Common myeloid progenitor, CD34-positive (primary cell): ENCODE measurements around the gene ZNF438.

Source experiments
- CTCF ChIA-PET: fragments of 350-600 bp; sonication (Branson Sonifier 250); formaldehyde crosslinking; loops from one replicate; lab custom pipeline; 2021; ENCODE audit warnings: antibody characterized with exemption; lab: Charles Lee
- POLR2A ChIA-PET: fragments of 350-600 bp; sonication (Branson Sonifier 250); formaldehyde crosslinking; loops from one replicate; lab custom pipeline; 2021; ENCODE audit warnings: antibody characterized with exemption; lab: Charles Lee
- DNase-seq, 3 donors: peaks; one replicate each; pipeline versions ENCODE4 v3.0.0 to v3.0.0-alpha.2; 2013
- H3K27ac ChIP-seq, 2 experiments: 1 replicate in 1 of 2; 2 replicates in 1 of 2; pipeline ENCODE4 v1.7.0; 2013; ENCODE audit warnings: inconsistent platforms in 2 of 2, low read length in 2 of 2, mild to moderate bottlenecking in 2 of 2, low read depth in 1 of 2, moderate library complexity in 1 of 2; ENCODE audit not compliant: severe bottlenecking in 2 of 2, insufficient read depth in 1 of 2, poor library complexity in 1 of 2
- H3K27me3 ChIP-seq, 5 experiments: replicated peaks in 2 of 5; 1 replicate in 3 of 5; 2 replicates in 2 of 5; pipeline versions ENCODE4 v1.6.1 to v1.7.0; 2013; ENCODE audit warnings: low read length in 4 of 5, mild to moderate bottlenecking in 2 of 5, moderate library complexity in 2 of 5, inconsistent platforms in 1 of 5; ENCODE audit not compliant: insufficient read depth in 5 of 5, control insufficient read depth in 4 of 5
- H3K36me3 ChIP-seq, 4 experiments: 1 replicate in 2 of 4; 2 replicates in 2 of 4; pipeline versions ENCODE4 v1.6.1 to v1.7.0; 2013; ENCODE audit warnings: low read length in 3 of 4, control low read depth in 1 of 4, mild to moderate bottlenecking in 1 of 4; ENCODE audit not compliant: control insufficient read depth in 4 of 4, insufficient read depth in 4 of 4
- H3K4me1 ChIP-seq, 4 experiments: 1 replicate in 3 of 4; 2 replicates in 1 of 4; pipeline versions ENCODE4 v1.6.1 to v1.7.1; 2013; ENCODE audit warnings: low read length in 3 of 4, mild to moderate bottlenecking in 3 of 4, control low read depth in 1 of 4, inconsistent platforms in 1 of 4, moderate library complexity in 1 of 4; ENCODE audit not compliant: control insufficient read depth in 4 of 4, insufficient read depth in 4 of 4; ENCODE audit errors: control extremely low read depth in 1 of 4
- H3K4me3 ChIP-seq, 7 experiments: 1 replicate in 4 of 7; 2 replicates in 3 of 7; pipeline versions ENCODE4 v1.5.1 to v1.7.0; 2013; ENCODE audit warnings: mild to moderate bottlenecking in 7 of 7, low read length in 6 of 7, moderate library complexity in 6 of 7, inconsistent platforms in 2 of 7, low read depth in 2 of 7, control low read depth in 1 of 7; ENCODE audit not compliant: insufficient read depth in 4 of 7, control insufficient read depth in 1 of 7; ENCODE audit errors: extremely low read depth in 1 of 7
- H3K9me3 ChIP-seq, 5 experiments: 1 replicate in 4 of 5; 2 replicates in 1 of 5; pipeline versions ENCODE4 v1.6.1 to v1.7.1; 2013; ENCODE audit warnings: low read length in 4 of 5, mild to moderate bottlenecking in 2 of 5, inconsistent platforms in 1 of 5, low read depth in 1 of 5, moderate library complexity in 1 of 5; ENCODE audit not compliant: control insufficient read depth in 4 of 5, insufficient read depth in 2 of 5; ENCODE audit errors: control extremely low read depth in 1 of 5
- WGBS: methylation state at CpG from one replicate; pipeline ENCODE4 v1.1.5; 2013; ENCODE audit not compliant: insufficient coverage; 5-methylcytosine and 5-hydroxymethylcytosine counted together

ZNF438 gene

DNA sequence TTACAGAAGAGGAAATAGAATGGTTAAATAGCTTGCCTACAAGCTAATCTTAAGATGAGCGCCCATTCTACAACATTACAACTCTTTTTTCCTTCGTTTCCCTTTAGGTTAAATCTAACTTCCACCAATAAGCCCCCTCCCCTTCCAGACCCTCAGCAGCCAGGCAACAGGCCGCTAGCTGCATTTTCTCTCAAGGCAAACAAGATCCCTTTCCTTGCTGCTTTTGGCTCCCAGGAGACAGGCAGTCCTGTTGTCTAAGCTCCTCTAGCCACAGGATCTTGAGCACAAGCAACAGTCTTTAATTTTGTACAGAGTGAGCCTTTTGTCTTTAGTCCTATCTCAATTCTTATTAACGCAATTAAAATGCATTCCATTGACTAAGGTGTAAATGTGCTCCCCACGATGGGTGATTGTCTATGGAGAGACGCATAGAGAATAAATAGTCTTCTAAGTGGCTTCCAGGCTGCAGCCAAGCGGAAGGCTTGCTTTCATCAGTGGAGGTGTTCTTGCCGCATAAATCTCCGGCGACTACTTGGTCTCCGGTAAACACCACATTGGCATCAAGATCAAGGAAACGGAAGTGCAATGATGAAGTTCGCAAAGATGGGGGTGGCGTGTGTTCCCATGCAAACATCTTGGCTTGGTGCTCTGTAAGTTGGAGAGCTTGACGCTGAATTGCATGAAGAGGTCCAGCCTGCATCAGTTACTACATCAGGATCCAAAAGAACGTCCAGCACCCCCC, 220.2 kb downstream of the ZNF438 start:
- CTCF ChIA-PET = interaction anchor here (1.1 to 1.5 kb wide), 4 partner anchors 9 to 41 kb away, joined by 3 to 4 read pairs (median 3); no protein-coding TSS in a partner anchor
- Histone ChIP-seq H3K9me3 (peaks cover 0 to 2% (median 0%) of the 10 kb centered on the region in 5 experiments), H3K27ac (no peak overlapping the region), H3K27me3 (no peaks in the 10 kb centered on the region), H3K36me3 (no peaks in the 10 kb centered on the region), H3K4me1 (peaks cover 7 to 33% (median 29%) of the 10 kb centered on the region in 4 experiments), H3K4me3 (no peak overlapping the region)
- peak in 2 of 3 donors; percentile 11 to 13 for DNase-seq
- 95% methylated on average over 15 of the region's 16 CpGs for WGBS
- POLR2A ChIA-PET = no interaction called here

DNA sequence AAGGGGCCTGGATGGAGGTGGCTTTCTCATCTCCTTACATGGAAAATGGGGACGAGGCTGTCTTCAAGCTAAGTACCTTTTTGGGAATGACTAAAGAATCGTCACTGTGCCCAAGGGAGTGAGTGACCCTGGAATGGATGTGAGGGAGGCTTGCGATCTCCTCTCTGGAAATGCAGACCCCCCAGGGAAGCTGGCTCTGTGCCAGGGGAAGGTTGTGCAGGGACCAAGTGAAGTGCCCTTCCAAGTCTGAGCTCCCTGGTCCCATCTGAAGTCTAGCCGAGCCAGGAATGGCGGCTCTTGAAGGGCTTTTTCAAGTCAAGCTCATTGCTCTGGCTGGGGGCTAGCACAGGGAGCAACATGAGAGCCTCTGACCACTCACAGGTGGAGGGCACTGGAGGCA, 221.2 kb downstream of the ZNF438 start:
- H3K27ac ChIP-seq = no peak overlapping the region
- no peak for DNase-seq
- H3K4me3 ChIP-seq = no peak overlapping the region
- H3K36me3 ChIP-seq = no peaks in the 10 kb centered on the region
- H3K9me3 ChIP-seq = peaks cover 0 to 2% (median 0%) of the 10 kb centered on the region in 5 experiments
- H3K4me1 ChIP-seq = peaks cover 7 to 33% (median 29%) of the 10 kb centered on the region in 4 experiments
- ChIA-PET CTCF (interaction anchor here (1.1 to 1.4 kb wide), 2 partner anchors 10 to 13 kb away, joined by 3 to 4 read pairs; no protein-coding TSS in a partner anchor), POLR2A (no interaction called here)
- no peaks in the 10 kb centered on the region for H3K27me3 ChIP-seq
- WGBS = 98% methylated on average over 5 of the region's 5 CpGs

DNA sequence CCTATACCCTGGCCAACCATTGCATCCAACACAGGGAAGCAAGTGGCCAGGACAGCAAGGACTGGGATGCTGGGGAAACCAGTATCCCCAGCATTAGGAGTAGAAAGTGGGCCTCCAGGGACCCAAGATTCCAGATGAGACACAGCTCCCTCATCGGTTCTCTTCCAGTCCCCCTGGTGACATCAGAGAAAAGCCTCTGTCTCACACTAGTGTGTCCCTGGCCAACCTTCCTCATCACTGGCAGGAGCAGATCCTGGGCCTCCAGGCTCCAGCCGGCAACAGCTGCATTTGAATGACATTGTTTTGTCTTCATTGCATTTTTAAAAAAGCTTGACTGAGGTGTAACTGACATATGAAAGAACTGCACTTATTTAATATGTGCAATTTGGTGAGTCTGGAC, 224.8 kb downstream of the ZNF438 start:
- ChIA-PET POLR2A (no interaction called here), CTCF (interaction anchor here (1.2 kb wide), 1 partner anchor 10 kb away, joined by 3 read pairs; no protein-coding TSS in a partner anchor)
- H3K27me3 ChIP-seq = no peaks in the 10 kb centered on the region
- peaks cover 0 to 2% (median 0%) of the 10 kb centered on the region in 5 experiments for H3K9me3 ChIP-seq
- DNase-seq = no peak
- H3K36me3 ChIP-seq = no peaks in the 10 kb centered on the region
- peaks cover 0 to 4% (median 3%) of the 10 kb centered on the region in 4 experiments for H3K4me1 ChIP-seq
- 100% methylated on average over 1 of the region's 2 CpGs for WGBS
- H3K27ac ChIP-seq = no peak overlapping the region
- H3K4me3 ChIP-seq = no peak overlapping the region

GRCh38 chr10:30805061-30805460, 226.6 kb downstream of the ZNF438 start:
- CTCF ChIA-PET = interaction anchor here (0.9 to 1.5 kb wide), 4 partner anchors 8 to 18 kb away, joined by 3 to 5 read pairs (median 4); no protein-coding TSS in a partner anchor
- H3K36me3 ChIP-seq = no peaks in the 10 kb centered on the region
- DNase-seq = no peak
- peaks cover 0 to 2% (median 0%) of the 10 kb centered on the region in 5 experiments for H3K9me3 ChIP-seq
- WGBS = 90% methylated on average over 3 of the region's 9 CpGs
- no peak overlapping the region for H3K4me3 ChIP-seq
- no peaks in the 10 kb centered on the region for H3K27me3 ChIP-seq
- H3K27ac ChIP-seq = no peak overlapping the region
- no peaks in the 10 kb centered on the region for H3K4me1 ChIP-seq
- POLR2A ChIA-PET = no interaction called here

- Histone ChIP-seq H3K27ac (no peak overlapping the region), H3K36me3 (no peaks in the 10 kb centered on the region), H3K4me1 (no peaks in the 10 kb centered on the region), H3K27me3 (no peaks in the 10 kb centered on the region), H3K4me3 (no peak overlapping the region), H3K9me3 (peaks cover 0 to 2% (median 0%) of the 10 kb centered on the region in 5 experiments)
- ChIA-PET CTCF (interaction anchor here (0.9 to 1.5 kb wide), 3 partner anchors 8 to 15 kb away, joined by 3 to 5 read pairs (median 4); no protein-coding TSS in a partner anchor), POLR2A (no interaction called here)
- 92% methylated on average over 7 of the region's 7 CpGs for WGBS
- no peak for DNase-seq
These were observed 227.1 kb downstream of the ZNF438 start for GRCh38 chr10:30804478-30805055.

DNA sequence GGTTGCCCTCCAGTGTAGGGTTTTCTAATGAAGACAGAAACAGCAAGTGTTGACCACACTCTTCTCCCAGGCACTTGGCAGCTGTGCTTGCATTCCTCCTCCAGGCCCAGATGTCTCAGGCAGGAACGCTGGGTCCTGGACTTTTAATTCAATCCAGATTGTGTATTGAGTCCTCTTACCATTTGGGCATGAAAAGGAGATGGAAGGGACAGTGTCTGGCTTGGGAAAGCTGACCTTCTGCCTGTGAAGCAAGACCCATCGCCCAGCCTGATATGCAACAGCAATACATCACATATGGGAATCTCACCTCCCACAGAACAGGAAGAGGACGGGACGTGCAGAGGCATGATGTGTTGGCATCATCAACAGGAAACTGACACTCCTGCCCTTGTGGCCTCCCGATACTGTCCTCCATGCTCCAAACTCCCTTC, 227.8 kb downstream of the ZNF438 start:
- ChIA-PET CTCF (no interaction called here), POLR2A (no interaction called here)
- Histone ChIP-seq H3K4me1 (no peaks in the 10 kb centered on the region), H3K27ac (no peak overlapping the region), H3K27me3 (no peaks in the 10 kb centered on the region), H3K36me3 (no peaks in the 10 kb centered on the region), H3K9me3 (peaks cover 0 to 2% (median 0%) of the 10 kb centered on the region in 5 experiments), H3K4me3 (no peak overlapping the region)
- WGBS = 86% methylated on average over 3 of the region's 5 CpGs
- DNase-seq = no peak

DNA sequence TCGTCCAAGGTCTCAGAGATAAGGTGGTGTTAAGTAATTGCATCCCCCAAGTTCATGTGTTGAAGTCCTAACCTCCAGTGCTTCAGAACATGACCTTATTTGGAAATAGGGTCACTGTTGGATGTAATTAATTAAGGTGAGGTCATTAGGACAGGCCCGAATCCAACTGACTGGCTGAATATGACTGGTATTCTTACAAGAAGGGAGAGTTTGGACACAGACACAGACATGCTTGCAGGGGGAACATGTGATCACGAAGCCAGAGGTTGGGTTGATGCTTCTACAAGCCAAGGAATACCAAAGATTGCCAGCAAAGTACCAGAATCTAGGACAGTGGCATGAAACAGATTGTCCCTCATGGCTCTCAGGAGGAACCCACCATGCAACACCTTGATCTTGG, 228.6 kb downstream of the ZNF438 start:
- CTCF ChIA-PET = no interaction called here
- Histone ChIP-seq H3K4me3 (no peak overlapping the region), H3K36me3 (no peaks in the 10 kb centered on the region), H3K9me3 (no peaks in the 10 kb centered on the region), H3K27me3 (no peaks in the 10 kb centered on the region), H3K4me1 (no peaks in the 10 kb centered on the region), H3K27ac (no peak overlapping the region)
- DNase-seq = no peak
- 100% methylated on average over 2 of the region's 3 CpGs for WGBS
- POLR2A ChIA-PET = no interaction called here
